ENCODE results near the gene NACA. TPM values are rescaled to one million over a fixed set of nuclear protein-coding genes. Genes with fewer than 3 reads are reported as not detected.
"Not testable (repeated sequence)": the region's sequence is repeated elsewhere in the genome, so short reads cannot be mapped to it uniquely, and the experiment has no call there.

NACA gene
- total RNA-seq, 1 donor from 2014 or later = 1,216 TPM

DNA sequence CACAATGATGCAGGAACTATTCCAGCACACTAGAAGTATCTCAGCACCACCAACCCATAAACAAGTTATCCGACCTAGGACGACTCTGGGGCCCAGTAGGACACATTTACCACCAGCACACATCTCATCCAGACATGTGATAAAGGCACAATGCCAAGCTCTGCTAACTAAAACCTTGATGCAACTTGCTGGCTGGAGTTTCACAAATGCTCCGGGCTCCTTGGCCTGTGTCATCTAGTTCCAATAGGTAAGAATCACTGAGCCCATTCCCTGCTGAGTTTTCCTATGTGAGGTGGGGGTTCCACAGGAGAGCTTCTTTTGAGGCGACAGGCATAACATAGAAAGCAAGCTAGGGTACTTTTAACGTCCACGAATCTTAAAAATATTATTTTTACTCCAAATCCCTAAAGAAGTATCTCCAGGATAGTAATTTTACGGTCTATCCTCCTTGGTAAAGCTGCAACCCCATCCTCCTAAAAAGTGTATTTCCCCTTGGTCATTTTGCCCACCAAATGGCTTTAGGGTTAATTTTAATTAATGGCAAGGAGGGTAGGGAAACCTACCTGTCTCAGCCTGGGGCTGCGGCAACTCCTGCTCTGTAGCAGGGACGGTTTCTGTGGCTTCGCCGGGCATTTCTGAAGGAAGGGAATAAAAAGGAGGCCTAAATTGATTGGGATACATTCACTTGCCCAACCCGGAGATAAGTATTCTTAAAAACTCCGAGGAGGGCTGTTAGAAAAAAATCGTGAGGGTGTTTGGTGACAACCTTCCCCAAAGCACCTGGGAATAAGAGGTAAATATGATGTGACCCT, 1.0 kb downstream of the NACA start:
- DNase-seq = peak; percentile 40

DNA sequence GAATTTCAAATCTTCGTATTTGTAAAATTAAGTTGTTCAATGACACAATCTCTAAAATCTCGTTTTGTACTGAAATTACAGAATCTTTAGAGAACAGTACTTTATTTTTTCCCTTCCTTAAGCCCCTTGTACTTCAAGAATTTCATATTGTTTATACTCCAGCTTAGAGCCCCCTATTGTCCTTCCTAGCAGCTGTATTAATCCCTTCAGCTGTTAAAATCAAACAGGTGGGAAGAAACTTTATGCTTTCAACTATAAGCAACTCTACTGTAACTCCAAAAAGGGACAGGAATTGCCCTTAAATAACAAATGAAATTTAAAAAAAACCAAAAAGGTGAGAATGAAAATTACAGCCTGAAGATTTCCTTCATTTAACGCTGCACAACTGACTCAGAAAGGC, 1.7 kb downstream of the NACA start:
- no peak for DNase-seq

DNA sequence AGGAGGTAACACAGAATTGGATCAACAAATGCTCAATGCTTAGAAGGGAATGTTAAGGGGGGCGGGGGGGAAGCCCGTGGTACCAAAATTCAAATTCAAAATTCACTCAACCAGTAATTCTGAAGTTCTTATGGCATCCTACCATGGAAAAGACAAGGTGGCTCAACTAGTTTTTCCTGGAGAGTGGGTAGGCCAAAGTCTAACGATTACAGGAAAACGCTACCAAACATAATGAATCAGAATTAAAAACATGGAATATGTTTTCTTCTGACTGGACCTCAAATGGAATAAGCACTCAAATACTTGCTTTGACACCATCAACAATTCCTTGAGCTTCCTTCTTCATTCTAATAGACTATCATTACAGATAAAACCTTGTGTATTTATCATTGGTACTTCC, 2.3 kb downstream of the NACA start:
- DNase-seq = no peak

- no peak for DNase-seq
These were observed 3.4 kb downstream of the NACA start for GRCh38 chr12:56721721-56722120.

DNA sequence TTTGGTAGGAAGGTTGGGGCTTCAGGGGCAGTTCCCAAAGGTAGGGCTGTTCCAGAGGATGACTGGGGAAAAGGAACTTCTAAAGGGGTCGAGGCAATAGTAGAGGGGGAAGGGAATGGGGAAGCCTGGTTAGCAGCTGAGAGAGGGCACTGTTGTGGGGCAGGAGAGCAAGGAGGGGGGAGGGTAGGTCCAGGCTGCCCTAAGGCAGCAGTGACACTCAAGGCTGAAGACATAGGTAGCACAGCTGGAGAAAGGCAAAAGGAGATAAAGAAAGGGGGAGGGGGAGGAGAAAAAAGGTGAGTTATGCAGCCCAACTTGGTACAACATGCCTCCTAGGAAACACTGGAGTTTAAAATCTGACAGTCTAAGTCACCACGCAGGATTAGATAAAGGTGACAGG, 3.9 kb downstream of the NACA start:
- DNase-seq = no peak

DNA sequence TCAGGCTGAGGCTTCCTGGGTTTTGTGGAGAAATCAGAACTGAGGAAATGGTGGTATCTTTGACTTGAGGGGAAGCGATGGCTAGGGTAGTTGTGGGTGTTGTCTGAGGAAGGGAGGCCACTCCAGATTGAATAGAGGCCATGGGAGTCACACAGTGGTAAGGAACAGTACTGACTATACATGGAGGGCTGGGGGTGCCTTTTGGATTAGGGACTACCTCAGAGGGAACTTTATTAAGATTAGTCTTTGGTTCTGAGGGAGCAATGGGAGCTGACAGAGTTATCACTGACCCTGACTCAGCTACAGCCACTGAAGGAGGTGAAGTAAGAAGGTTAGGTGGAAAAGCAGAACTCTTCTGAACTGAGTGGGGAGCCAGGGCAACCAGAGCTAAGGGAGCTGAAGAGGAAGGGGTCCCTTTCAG, 4.4 kb downstream of the NACA start:
- no peak for DNase-seq

DNA sequence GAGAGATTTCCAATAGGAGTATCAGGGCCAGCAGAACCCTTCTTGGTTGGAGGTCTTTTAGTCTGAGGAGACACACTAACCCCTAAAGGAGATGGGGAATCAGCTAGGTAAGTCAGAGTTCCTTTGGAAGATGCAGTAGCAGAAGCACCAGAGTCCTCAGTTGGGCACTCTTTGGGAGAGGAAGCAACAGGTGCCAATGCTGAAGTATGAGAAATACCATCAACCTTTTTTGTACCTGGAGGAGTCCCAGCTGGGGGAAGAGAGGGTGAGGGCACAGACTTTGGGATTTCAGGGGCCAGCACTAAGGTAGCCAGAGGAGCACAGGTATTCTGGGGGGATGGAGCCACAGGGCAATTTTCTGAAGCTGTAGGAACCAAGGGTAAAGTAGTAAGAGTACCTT, 6.0 kb downstream of the NACA start:
- DNase-seq = no peak

- no peak for DNase-seq
These were observed 6.5 kb downstream of the NACA start for GRCh38 chr12:56718636-56719035.

GRCh38 chr12:56718149-56718548, 7.0 kb downstream of the NACA start:
- DNase-seq = no peak

DNA sequence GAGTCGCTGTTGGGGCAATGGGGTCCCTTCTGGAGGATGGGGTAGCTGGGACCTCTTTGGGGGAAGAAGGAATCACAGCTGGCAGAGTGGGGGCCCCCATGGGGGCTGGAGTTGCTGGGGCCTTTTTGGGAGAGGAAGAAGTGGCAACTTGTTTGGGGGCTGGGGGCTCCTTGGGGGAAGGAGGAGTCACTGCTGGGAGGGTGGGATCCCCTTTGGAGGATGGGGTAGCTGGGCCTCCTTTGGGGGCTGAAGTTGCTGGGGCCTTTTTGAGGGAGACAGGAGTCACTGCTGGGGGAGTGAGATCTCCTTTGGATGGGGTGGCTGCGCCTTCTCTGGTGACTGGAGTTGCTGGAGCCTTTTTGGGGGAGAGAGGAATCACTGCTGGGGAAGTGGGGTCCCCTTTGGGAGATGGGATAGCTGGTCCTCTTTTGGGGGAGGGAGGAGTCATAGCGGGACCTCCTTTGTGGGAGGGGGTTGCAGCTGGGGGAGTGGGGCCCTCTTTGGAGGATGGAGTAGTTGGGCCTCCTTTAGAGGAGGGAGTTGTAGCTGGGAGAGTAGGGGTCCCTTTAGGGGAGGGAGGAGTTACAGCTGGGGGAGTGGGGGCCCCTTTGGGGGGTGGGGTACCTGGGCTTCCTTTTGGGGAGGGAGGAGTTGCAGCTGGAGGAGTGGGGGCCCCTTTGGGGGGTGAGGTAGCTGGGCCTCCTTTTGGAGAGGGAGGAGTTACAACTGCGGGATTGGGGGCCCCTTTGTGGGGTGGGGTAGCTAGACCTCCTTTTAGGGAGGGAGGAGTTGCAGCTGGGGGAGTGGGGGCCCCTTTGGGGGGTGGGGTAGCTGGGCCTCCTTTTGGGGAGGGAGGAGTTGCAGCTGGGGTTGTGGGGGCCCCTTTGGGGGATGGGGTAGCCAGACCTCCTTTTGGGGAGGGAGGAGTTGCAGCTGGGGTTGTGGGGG, 7.9 kb downstream of the NACA start:
- DNase-seq = no peak

GRCh38 chr12:56716458-56716857, 8.6 kb downstream of the NACA start:
- no peak for DNase-seq

DNA sequence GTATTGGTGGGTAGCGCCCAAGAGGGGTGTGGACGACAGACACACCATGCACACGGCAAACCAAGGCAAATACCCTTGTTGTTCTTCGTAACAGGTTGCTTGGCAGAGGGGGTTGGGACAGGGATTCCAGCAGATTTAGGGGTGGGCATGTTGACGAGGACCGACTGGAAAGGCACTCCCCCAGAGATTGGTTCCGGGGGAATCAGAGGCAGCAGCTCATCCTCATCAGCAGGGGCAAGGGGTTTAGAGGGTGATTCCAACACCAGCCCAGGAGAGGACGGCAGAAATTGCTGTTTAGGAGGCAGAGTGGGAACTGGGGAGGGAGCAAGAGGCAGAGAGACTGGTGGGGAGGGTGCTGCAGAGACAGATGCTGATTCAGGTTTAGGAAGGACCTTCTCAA, 9.3 kb downstream of the NACA start:
- no peak for DNase-seq

DNA sequence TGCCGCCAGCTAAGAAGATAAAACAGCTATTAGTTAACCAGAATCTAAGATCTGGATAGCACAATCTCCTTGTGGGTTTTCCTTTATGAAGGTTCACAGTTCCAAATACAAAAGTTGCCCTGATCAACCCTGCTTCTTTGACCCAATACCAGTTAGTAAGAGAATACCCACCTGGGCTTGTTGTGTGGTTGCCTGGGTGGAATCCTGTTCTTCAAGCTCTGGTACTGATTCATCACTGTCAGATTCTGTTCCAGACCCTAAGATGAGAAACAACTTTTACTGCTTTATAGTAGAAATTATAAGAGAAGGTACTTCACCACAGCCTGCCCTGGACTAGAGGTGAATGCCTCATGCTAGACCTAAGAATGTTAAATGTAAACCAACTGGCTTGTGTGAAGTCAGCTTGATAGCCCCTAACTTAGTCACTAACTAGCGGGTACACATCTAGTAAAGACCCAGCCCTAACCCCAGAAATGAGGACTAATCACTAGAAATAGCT, 10.6 kb downstream of the NACA start:
- DNase-seq = no peak

- DNase-seq = no peak
These were observed 11.8 kb downstream of the NACA start for GRCh38 chr12:56713345-56713744.

DNA sequence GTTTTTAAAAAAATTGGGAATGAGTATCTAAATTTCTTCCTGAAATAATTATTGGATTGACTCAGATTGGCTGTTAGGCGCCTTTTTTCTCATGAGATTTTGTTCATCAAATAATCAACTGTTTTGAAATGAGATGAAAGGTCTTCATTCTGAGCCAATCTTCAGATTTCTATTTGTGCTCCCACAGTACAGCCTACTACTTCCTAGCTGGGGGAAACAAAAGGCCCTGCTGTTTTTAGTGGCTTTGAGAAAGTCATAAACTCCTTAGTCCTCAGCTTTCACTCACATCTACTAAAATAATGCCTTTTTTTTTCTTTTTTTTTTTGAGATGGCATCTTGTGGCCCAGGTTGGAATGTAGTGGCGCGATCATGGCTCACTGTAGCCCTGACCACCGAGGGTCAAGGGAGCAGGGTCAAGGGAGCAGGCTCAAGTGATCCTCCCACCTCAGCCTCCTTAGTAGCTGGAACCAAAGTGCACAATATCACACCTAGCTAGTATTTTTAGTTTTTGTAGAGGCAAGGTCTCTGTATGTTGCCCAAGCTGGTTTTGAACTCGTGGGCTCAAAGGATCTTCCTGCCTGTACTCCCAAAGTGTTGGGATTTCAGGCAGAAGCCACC, 15.2 kb downstream of the NACA start:
- DNase-seq = no peak

DNA sequence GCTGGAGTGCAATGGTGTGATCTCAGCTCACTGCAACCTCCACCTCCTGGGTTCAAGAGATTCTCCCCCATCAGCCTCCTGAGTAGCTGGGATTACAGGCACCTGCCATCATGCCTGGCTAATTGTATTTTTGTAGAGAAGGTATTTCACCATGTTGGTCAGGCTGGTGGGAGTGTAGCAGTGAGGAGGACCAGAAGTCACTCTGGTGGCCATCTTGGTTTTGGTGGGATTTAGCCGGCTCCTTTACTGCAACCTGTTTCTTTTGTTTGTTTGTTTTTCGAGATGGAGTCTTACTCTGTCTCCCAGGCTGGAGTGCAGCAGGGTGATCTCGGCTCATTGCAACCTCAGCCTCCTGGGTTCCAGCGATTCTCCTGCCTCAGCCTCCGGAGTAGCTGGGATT, 20.6 kb downstream of the NACA start:
- not testable (repeated sequence) for DNase-seq

GRCh38 chr12:56699020-56699661, 26.0 kb downstream of the NACA start:
- DNase-seq = no peak

DNA sequence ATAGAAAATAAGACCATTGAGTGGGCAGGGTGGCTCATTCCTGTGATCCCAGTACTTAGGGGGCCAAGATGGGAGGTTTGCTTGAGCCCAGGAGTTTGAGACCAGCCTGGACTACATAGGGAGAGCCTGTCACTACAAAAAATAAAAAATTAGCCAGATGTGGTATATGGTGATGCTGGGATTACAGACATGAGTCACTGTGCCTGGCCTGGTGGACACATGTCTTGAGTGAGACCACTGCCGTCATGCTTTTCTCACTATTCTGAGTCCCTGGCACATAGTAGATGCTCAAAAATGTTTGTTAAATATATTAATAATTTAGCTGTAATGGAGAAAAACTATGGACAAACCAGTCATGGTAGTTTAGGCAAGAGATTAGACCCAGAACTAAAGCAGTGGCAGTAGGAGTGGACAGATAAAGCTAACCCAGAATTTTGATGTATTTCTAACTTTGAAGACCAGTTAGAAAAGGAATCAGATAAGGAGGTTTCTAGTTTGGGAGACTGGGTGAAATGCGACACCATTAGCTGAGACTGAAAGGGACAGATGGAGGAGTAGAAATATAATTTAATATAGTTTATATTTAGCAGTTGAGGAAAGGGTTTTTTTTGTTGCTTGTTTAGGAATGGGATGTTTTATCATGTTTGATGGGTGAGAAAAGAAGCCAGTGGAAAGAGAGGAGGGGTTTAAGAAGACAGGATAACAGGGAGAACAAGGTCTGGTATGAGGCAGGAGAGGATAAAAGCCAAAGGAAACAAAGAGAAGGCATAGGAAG, 29.6 kb downstream of the NACA start:
- no peak for DNase-seq

GRCh38 chr12:56694161-56694560, 30.9 kb downstream of the NACA start:
- DNase-seq = no peak

DNA sequence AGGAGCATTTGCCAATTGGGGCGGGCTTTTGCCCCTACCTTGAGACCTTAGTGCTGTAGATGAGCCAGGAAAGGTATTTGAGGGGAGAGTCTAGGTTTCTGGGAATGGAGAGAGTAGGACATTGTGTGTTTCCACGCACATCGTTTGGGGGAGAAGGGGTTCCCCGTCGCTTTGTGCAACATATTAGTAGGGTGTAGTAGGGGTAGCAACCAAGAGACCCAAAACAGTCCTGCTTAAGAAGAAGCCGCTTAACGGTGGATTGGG, 36.3 kb downstream of the NACA start:
- peak; percentile 81 for DNase-seq

GRCh38 chr12:56688129-56688845, 36.8 kb downstream of the NACA start, which contains the start of gene PTGES3:
Gene PTGES3 (minus strand): TSS chr12:56688284. CDS start chr12:56687999, 285 bp downstream.
- DNase-seq = peak; percentile 98

Measured in skin of body (tissue), 2 donors.